Common myeloid progenitor, CD34-positive (primary cell): ENCODE data around the gene RGMA.

Experiments used
- CTCF ChIA-PET: fragments of 350-600 bp; sonication (Branson Sonifier 250); formaldehyde crosslinking; loops from one replicate; lab custom pipeline; 2021; ENCODE audit warnings: antibody characterized with exemption; lab: Charles Lee
- POLR2A ChIA-PET: fragments of 350-600 bp; sonication (Branson Sonifier 250); formaldehyde crosslinking; loops from one replicate; lab custom pipeline; 2021; ENCODE audit warnings: antibody characterized with exemption; lab: Charles Lee
- DNase-seq, 3 donors: peaks; one replicate each; pipeline versions ENCODE4 v3.0.0 to v3.0.0-alpha.2; 2013
- H3K27ac ChIP-seq, 2 experiments: 1 replicate in 1 of 2; 2 replicates in 1 of 2; pipeline ENCODE4 v1.7.0; 2013; ENCODE audit warnings: inconsistent platforms in 2 of 2, low read length in 2 of 2, mild to moderate bottlenecking in 2 of 2, low read depth in 1 of 2, moderate library complexity in 1 of 2; ENCODE audit not compliant: severe bottlenecking in 2 of 2, insufficient read depth in 1 of 2, poor library complexity in 1 of 2
- H3K27me3 ChIP-seq, 5 experiments: replicated peaks in 2 of 5; 1 replicate in 3 of 5; 2 replicates in 2 of 5; pipeline versions ENCODE4 v1.6.1 to v1.7.0; 2013; ENCODE audit warnings: low read length in 4 of 5, mild to moderate bottlenecking in 2 of 5, moderate library complexity in 2 of 5, inconsistent platforms in 1 of 5; ENCODE audit not compliant: insufficient read depth in 5 of 5, control insufficient read depth in 4 of 5
- H3K36me3 ChIP-seq, 4 experiments: 1 replicate in 2 of 4; 2 replicates in 2 of 4; pipeline versions ENCODE4 v1.6.1 to v1.7.0; 2013; ENCODE audit warnings: low read length in 3 of 4, control low read depth in 1 of 4, mild to moderate bottlenecking in 1 of 4; ENCODE audit not compliant: control insufficient read depth in 4 of 4, insufficient read depth in 4 of 4
- H3K4me1 ChIP-seq, 4 experiments: 1 replicate in 3 of 4; 2 replicates in 1 of 4; pipeline versions ENCODE4 v1.6.1 to v1.7.1; 2013; ENCODE audit warnings: low read length in 3 of 4, mild to moderate bottlenecking in 3 of 4, control low read depth in 1 of 4, inconsistent platforms in 1 of 4, moderate library complexity in 1 of 4; ENCODE audit not compliant: control insufficient read depth in 4 of 4, insufficient read depth in 4 of 4; ENCODE audit errors: control extremely low read depth in 1 of 4
- H3K4me3 ChIP-seq, 7 experiments: 1 replicate in 4 of 7; 2 replicates in 3 of 7; pipeline versions ENCODE4 v1.5.1 to v1.7.0; 2013; ENCODE audit warnings: mild to moderate bottlenecking in 7 of 7, low read length in 6 of 7, moderate library complexity in 6 of 7, inconsistent platforms in 2 of 7, low read depth in 2 of 7, control low read depth in 1 of 7; ENCODE audit not compliant: insufficient read depth in 4 of 7, control insufficient read depth in 1 of 7; ENCODE audit errors: extremely low read depth in 1 of 7
- H3K9me3 ChIP-seq, 5 experiments: 1 replicate in 4 of 5; 2 replicates in 1 of 5; pipeline versions ENCODE4 v1.6.1 to v1.7.1; 2013; ENCODE audit warnings: low read length in 4 of 5, mild to moderate bottlenecking in 2 of 5, inconsistent platforms in 1 of 5, low read depth in 1 of 5, moderate library complexity in 1 of 5; ENCODE audit not compliant: control insufficient read depth in 4 of 5, insufficient read depth in 2 of 5; ENCODE audit errors: control extremely low read depth in 1 of 5
- WGBS: methylation state at CpG from one replicate; pipeline ENCODE4 v1.1.5; 2013; ENCODE audit not compliant: insufficient coverage; 5-methylcytosine and 5-hydroxymethylcytosine counted together

Gene RGMA

DNA sequence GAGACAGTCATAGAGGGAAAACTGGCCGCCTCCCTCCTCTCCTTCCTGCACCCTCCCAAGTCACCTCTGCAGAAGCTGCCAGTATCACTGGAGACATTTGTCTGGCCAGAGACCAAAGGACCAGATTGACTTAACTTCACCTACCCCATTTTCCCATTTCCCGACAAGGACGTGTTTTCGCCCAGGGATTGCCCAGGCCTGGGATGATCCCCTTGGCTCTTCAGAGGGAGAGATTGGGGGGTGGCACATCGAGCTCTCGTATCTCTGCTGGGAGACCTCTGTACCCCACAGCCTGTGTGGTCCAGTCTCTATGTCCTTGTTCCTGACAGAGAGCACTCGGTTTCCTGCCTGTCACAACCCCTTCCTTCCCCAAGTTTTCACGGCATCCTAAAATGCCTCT lies 31.4 kb downstream of the RGMA start:
- H3K4me3 ChIP-seq = no peak overlapping the region
- H3K27ac ChIP-seq = no peak overlapping the region
- POLR2A ChIA-PET = no interaction called here
- WGBS = 38% methylated on average over 4 of the region's 8 CpGs
- H3K36me3 ChIP-seq = no peaks in the 10 kb centered on the region
- peaks cover 0 to 2% (median 0%) of the 10 kb centered on the region in 5 experiments for H3K27me3 ChIP-seq
- peaks cover 0 to 35% (median 3%) of the 10 kb centered on the region in 4 experiments for H3K4me1 ChIP-seq
- no peak for DNase-seq
- CTCF ChIA-PET = interaction anchor here (0.7 to 18.8 kb wide), 6 partner anchors 6 to 1062 kb away, joined by 3 to 472 read pairs (median 4); no protein-coding TSS in a partner anchor
- H3K9me3 ChIP-seq = no peaks in the 10 kb centered on the region

DNA sequence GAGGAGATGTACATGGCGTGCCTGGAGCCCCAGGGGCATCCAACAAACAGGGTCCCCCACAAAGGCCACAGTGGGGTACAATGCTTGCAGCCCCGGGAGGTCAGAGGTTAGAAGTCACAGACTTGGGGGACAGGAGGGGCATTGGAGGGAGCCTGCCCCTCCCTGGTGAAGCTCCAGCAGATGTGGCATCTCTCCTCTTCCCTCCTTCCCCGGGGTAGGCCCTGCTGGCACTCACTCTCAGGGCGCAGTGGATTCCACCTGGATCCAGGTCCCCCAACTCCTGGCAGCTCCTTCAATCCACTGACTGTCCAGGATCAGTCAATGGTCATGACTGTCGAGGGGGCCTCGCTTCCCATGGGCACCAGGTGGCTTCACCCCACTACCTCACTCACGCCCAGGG lies 32.2 kb downstream of the RGMA start:
- no peaks in the 10 kb centered on the region for H3K36me3 ChIP-seq
- WGBS = 96% methylated on average over 4 of the region's 7 CpGs

DNA sequence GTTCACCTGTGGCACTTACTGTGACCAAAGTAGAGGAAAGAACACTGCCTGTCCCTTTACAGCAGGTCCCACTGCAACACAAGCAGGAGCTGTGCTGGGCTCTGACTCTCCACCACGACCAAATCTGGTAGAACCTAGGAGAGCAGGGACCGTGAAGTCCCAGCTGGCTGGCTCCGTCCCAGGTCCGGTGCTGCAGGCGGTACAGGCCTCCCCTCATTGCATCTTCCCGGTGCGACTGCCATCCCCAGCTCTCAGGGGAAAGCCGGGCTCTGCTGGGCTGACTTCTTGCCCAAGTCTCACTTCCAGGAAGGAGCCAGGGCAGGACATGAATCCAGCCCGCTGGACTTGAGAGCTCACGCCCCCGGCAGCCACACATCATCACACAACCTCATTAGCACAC lies 33.8 kb downstream of the RGMA start:
- DNase-seq = no peak
- Histone ChIP-seq H3K27ac (no peak overlapping the region), H3K4me3 (no peak overlapping the region), H3K9me3 (no peaks in the 10 kb centered on the region), H3K27me3 (peaks cover 0 to 2% (median 0%) of the 10 kb centered on the region in 5 experiments), H3K4me1 (peaks cover 0 to 29% (median 1%) of the 10 kb centered on the region in 4 experiments), H3K36me3 (peaks cover 0 to 5% (median 0%) of the 10 kb centered on the region in 4 experiments)
- ChIA-PET CTCF (interaction anchor here (1.8 to 18.8 kb wide), 3 partner anchors 9 to 21 kb away, joined by 6 to 472 read pairs (median 6); no protein-coding TSS in a partner anchor), POLR2A (no interaction called here)
- 92% methylated on average over 11 of the region's 11 CpGs for WGBS

More for the DNA sequence above, 32.2 kb downstream of the RGMA start:
- H3K9me3 ChIP-seq = no peaks in the 10 kb centered on the region
- no peak overlapping the region for H3K4me3 ChIP-seq
- ChIA-PET POLR2A (no interaction called here), CTCF (interaction anchor here (1.0 to 18.8 kb wide), 3 partner anchors 16 to 31 kb away, joined by 3 to 472 read pairs (median 5); no protein-coding TSS in a partner anchor)
- DNase-seq = no peak
- peaks cover 0 to 39% (median 4%) of the 10 kb centered on the region in 4 experiments for H3K4me1 ChIP-seq
- H3K27me3 ChIP-seq = peaks cover 0 to 2% (median 0%) of the 10 kb centered on the region in 5 experiments
- H3K27ac ChIP-seq = no peak overlapping the region

DNA sequence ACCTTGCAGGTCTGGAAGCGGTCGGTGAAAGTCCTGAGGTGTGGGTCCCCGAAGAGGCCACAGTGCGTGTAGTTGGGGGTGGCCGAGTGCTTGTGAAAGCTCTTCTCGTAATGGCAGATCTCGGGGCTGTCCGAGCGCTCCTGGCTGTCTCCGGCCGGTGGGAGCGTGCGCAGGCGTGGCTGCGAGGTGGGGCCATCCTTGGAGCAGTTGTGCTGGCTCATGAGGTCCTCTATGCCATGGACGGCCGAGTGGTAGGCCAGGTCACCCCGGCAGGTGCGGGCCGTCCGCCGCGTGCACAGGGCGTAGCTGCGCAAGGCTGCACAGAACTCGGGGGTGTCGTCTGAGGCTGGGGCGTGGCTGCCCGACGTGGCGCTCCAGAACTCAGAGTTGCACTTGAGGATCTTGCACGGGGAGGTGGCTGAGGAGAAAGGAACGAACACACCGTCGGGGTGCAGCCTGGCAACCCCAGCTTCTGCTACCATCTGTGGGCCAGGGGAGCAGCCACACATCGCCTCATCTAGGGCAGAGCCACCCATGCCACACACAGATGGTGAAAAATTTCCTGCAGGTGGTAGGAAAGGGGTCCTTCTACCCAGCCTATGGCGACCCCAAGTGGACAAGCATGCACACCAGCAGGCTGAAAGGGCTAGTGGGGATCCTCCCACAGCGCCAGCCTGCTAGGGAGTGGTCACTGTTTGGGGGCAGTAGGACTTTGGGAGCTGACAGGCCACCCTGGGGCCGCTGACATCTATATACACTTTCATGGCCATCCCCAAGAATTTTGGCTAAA lies 36.7 kb downstream of the RGMA start:
- 85% methylated on average over 39 of the region's 39 CpGs for WGBS
- no peak overlapping the region for H3K4me3 ChIP-seq
- peak; percentile 62 to 88 (median 86) for DNase-seq

DNA sequence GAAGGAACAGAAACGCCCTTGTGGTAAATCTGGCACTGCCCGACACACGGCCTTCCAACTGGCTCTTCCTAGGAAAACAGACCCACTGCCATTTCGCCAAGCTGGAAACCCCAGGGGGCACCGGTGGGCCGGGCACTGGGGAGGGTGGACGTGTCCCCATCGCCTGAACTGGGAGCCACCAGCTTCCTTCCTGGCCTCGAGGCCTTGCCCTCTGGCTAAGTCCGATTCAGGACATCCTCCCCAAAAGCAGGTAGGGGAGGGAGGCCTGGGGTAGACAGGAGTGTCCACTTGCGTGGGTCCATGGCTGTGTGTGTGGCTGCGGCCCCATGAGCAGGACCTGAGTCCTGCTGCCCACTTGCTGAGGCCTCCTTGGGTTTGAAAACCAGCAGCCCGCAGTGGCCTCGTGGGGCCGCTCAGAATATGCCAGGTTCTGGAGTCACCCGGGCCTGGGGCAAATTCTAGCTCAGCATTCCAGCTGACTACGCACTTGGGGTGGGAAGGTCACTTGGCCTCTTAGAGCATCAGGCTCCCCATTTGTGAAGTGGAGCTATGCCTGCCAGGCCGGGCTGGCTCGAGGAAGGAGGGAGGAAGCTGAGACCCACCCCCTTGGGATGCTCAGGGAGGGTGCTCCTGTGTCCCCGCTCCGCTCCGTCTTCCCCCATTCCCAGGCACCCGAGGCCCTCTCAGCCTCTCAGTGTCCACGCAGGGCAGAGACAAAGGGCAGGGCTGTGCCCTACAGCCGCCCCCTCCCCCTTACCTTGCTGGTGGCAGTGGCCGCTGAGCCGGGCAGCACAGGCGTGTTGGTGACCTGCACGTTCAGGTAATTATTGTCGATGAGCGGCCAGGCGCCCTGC lies 37.5 kb downstream of the RGMA start:
- Histone ChIP-seq H3K4me1 (peaks cover 0 to 45% (median 21%) of the 10 kb centered on the region in 4 experiments), H3K9me3 (no peaks in the 10 kb centered on the region), H3K27me3 (no peaks in the 10 kb centered on the region), H3K27ac (no peak overlapping the region), H3K4me3 (no peak overlapping the region), H3K36me3 (peaks cover 0 to 5% (median 0%) of the 10 kb centered on the region in 4 experiments)
- ChIA-PET CTCF (interaction anchor here (1.0 to 18.8 kb wide), 5 partner anchors 8 to 1080 kb away, joined by 3 to 472 read pairs (median 8); no protein-coding TSS in a partner anchor), POLR2A (no interaction called here)
- WGBS = 88% methylated on average over 26 of the region's 32 CpGs
- no peak for DNase-seq

More for the DNA sequence above, 36.7 kb downstream of the RGMA start:
- H3K4me1 ChIP-seq = peaks cover 0 to 37% (median 19%) of the 10 kb centered on the region in 4 experiments
- H3K27me3 ChIP-seq = no peaks in the 10 kb centered on the region
- H3K9me3 ChIP-seq = no peaks in the 10 kb centered on the region
- POLR2A ChIA-PET = no interaction called here
- H3K36me3 ChIP-seq = peaks cover 0 to 5% (median 0%) of the 10 kb centered on the region in 4 experiments
- H3K27ac ChIP-seq = no peak overlapping the region
- CTCF ChIA-PET = interaction anchor here (1.4 to 18.8 kb wide), 5 partner anchors 8 to 1068 kb away, joined by 3 to 472 read pairs (median 8); no protein-coding TSS in a partner anchor

DNA sequence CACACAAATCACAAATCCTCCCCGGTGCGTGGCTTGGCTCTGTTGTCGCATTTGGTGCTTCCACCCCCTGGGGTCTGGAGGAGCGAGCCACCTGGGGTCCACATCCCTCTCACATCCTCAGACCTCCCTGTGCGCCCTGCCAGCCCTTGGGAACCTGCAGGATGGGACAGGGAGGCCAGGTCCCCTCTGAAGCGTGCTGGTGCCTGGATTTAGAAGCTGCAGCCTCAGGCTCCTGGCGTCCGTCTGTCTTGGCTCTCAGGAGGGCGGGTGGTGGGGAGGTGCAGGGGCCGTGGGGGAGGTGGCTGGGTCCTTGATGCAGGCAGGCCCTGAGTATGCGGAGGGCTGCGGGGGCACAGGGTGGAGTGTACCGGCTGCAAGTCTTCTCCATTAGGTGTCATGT lies 38.4 kb downstream of the RGMA start:
- Histone ChIP-seq H3K9me3 (no peaks in the 10 kb centered on the region), H3K27ac (no peak overlapping the region), H3K36me3 (peaks cover 0 to 5% (median 0%) of the 10 kb centered on the region in 4 experiments), H3K4me3 (no peak overlapping the region), H3K4me1 (peaks cover 0 to 47% (median 21%) of the 10 kb centered on the region in 4 experiments), H3K27me3 (no peaks in the 10 kb centered on the region)
- POLR2A ChIA-PET = no interaction called here
- WGBS = 96% methylated on average over 8 of the region's 13 CpGs
- CTCF ChIA-PET = interaction anchor here (1.0 to 18.8 kb wide), 3 partner anchors 9 to 1081 kb away, joined by 3 to 472 read pairs (median 31); no protein-coding TSS in a partner anchor
- no peak for DNase-seq
